ENCODE measurements around the gene MASP1.
"Not testable (repeated sequence)": the region's sequence is repeated elsewhere in the genome, so short reads cannot be mapped to it uniquely, and the experiment has no call there.

MASP1 gene

DNA sequence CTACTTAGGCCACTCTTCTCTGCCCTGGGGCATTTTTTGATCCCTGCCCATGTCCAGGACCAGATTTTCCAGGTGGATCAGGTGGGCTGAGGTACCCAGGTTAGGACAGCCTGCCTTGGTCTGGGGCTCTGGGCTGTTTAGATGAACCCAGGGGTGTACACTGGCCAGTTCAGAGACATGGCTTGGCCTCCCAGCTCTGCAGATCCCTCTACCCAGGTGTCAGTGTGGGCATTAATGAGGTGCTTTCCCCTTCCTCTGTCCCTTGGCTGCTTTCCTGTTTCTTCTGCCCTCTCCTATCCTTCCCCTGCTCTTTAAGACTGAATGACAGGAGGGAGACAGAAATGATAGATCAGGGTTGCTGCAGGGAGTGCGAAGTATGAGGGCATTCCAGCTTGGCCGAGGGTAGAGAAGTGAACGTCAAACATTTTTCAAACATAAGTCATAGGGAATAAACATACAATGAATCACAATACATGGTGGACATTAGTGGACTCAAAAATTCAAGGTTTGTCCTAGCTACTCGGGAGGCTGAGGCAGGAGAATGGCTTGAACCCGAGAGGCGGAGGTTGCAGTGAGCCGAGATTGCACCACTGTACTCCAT, 63.8 kb downstream of the MASP1 start:
- peak; percentile 10 for DNase-seq (ENCODE audit: low spot score)

DNA sequence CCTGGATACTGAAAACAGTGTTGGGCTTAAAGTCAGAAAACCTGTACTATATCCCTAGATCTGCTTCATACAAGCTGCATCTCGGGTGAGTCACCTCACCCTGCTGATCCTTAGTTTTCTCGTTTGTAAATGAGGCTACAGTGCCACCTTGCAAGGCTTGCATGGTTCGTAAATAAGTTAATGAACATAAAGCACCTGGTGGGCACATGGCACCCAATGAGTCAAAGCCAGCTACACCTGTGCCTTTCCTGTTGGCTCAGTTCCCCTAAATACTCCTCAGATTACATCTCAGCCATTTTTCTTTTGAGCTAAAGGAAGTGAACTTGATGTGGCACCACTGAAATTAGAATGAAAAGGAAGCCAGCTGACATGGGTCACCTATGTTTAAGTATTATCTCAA, 67.7 kb downstream of the MASP1 start:
- DNase-seq (ENCODE audit: low spot score), result peak; percentile 18

DNA sequence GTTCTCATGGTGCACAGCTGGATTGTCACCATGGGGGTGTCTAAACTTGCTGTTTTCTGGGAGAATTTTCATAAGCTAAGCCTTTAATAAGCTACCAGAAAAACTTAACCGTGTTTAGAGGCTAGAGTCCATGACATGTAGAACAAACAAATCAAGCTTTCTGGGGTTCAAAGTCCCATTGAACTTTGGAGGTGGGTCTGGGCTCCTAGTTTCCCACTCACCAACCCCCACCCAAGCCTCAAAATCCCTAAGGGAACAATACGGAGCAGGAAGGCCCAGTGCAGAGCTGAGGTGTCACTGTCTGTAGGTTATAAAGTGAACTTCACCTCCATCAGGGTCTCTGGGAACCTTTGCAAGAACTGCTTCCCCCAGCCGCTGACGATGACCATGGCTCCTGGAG, 68.7 kb downstream of the MASP1 start:
- DNase-seq (ENCODE audit: low spot score), result no peak

DNA sequence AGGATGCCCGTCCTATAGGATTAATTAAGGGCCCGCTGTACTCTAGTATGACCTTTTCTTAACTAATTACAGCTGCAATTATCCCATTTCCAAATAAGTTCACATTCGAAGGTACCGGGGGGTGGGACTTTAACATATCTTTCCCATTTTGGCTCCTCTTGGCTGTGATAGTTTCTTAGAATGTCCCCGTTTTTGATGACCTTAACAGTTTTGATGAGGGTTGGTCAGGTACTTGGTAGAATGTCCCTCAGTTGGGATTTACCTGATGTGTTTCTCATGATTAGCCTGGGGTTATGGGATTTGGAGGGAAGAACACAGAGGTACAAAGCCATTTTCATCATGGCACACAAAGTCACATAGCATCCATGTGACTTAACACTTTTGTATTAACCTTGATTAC, 76.1 kb downstream of the MASP1 start:
- DNase-seq (ENCODE audit: low spot score), result no peak

DNA sequence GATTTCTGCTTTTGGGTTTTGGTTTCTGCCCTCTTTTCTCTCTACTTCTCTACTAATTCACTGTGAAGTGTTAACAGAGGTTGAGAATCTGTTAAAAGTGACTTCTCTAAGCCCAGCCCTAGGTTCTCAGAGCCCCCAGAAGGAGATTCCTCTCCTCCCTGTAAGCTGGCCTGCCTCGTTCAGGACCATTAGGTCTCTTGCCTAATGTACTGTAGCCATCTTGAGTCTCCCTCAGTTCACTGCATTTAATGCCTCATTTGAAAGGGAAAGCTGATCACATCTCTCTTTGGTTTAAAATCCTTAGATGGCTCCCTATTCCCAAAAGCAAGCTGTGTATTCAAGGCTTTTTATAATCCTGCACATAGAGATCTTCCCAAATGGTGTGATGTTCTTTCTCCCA, 77.9 kb downstream of the MASP1 start:
- DNase-seq (ENCODE audit: low spot score), result no peak

DNA sequence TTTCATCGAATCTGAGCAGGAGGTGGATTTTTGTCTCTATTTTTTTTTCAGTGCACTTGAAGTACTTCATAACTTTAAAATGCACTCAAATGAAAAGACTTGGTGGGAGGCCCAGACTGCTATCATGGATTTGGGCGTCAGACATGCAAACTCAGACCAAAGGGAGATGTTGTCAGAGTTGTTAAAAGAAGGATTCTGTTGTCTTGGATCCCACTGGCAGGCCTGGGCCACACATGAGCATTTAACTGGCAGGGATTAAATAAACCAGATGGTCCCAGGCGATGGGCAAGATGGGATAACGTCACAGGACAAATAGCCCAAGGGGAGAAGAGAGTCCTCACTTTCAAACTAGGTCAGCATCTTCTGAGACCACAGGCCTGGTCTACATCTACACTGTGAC, 78.8 kb downstream of the MASP1 start:
- DNase-seq (ENCODE audit: low spot score), result no peak

DNA sequence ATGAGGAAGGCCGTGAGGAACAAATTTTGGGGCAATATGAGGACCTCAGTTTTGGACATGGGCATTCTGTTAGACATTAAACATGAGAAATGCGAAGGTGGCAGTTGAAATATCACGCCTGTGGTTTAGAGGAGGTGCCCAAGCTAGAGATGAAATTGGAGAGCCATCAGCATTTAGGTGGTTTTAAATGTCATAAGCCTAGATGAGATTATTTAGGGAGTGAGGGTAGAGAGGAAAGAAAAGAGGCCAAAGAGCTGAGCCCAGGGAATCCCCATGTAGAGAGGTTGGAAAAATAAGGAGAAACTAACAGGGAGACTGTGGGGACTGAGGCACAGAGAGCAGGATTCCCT, 79.4 kb downstream of the MASP1 start:
- DNase-seq (ENCODE audit: low spot score), result no peak

DNA sequence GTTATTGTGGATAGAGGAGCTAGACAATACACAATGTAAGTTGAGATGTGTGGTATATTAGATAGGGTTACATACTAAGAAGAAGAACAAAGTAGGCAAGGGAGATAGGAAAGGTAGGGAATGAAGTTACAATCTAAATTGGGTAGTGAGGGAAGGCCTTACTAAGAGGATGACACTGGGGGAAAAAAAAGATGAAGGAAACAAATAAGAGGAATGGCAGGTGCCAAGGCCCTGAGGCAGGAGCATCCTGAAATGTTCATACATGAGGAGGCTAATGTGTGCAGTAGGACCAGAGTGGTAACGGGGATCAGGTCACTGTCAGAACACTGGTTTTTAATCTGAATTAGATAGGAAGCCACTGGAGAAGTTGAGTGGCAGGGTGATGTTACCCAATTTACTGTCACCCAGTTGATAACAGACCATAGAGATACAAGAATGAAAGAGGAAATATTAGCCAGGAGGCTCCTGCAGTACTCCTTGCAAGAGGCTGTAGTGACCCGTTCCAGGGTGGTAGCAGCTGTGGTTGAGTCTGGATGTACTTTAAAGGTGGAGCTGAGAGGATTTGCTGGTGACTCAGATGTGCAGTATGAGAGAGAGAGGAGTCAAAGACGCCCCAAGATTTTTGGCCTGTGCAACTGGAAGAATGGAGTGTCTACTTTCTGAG, 79.9 kb downstream of the MASP1 start:
- no peak for DNase-seq (ENCODE audit: low spot score)

DNA sequence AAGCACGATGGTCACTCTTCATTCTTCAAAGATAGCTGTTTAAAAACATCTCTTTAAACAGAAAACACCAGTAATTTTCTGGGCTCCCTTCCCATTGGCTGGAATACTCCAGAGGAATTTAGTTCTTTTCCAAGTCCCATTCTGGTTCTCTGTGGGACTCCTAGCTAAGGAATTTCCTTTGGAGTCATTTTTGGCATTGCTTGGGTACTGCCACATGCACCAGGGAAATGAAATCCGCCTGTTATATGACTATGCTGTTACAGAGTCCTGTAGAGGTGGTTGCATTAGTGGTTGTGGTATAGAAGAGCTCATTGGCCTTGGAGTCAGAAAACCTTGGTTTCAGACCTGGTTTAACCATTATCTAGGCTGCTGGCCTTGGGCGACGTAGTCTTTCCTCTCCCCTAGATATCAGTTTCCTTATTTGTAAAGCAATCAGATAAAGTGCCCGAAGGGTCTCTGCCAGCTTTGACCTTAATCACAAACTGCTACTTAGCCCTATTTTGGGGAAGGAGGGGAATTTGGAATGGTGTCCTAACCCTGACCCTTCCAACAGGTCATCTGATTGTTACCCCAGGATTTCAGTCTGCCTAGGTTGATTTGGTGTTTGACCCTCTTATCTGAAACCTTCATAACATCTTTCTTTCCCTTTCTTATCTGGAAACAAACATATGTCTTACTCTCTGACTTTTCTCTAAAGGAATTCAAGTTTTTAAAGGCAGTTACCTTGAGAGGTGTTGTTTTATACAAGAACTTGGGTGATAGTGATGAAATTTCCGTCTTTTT, 80.8 kb downstream of the MASP1 start:
- DNase-seq (ENCODE audit: low spot score), result no peak

DNA sequence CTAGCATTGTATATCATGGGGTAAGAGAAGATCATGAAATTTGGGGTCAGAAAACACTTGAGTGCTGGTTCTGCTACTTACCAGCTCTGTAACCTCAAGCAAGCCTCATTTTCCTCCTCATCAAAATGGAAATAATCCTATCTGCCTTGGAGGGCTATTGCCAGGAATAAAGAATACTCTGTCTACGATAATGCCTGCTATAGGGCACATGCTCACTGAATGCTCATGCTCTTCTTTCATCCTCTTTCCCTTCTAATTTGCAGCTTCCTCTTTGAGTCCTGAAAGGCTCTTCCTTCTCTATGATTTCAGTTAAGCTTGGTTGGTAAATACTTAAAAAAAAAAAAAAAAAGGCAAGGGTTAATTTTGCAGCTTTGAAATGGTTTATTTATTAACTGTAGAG, 81.4 kb downstream of the MASP1 start:
- DNase-seq (ENCODE audit: low spot score), result no peak

DNA sequence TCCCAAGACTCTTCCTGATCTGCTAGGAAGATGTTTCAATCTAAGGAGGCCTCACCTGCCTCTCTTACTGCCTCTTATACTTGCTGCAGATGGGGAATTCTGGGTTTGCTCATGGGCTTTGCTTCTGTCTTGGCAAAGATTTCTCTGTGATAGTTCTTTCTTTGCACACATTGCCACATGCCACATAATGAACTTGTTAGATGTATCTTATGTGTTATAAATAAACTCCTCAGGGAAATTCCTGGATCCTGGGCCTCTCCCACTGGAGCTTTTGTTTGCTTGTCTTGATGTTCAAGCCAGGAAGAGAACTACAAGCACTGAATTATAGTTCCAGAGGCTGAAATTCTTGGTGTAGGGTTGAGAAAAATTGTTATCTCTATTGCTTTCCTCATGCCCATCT, 82.0 kb downstream of the MASP1 start:
- no peak for DNase-seq (ENCODE audit: low spot score)

DNA sequence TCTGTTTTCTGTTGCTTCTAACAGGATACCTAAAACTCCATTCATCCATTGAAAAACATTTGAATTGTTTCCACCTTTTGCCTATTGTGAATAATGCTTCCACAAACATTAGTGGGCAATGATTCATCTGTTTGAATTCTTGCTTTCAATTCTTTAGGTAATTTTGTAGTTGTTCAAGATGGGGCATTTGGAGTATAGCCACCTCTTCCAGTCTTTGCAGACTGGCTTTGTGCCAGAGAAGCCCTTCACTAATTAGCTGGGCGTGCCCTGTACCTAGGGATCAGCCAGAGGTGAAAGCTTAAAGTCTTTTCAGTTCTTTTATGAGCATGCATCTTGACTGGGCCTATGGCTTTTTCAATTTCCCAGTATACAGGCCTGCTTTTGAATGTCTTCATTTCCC, 83.4 kb downstream of the MASP1 start:
- no peak for DNase-seq (ENCODE audit: low spot score)

DNA sequence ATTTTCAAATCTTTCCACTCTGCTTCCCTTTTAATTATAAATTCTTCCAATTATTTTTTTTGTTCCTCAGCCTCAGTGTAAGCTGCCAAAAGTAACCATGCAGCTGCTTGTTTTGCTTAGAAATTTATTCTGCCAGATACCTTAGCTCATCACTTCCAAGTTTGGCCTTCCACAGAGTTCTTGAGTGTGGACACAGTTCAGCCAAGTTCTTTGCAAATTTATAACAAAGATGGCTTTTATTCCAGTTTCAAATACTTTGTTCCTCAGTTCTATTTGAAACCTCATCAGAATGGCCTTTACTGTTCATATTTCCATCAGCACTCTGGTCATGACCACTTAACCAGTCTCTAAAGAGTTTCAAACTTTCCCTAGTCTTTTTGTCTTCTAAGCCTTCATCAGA, 83.9 kb downstream of the MASP1 start:
- no peak for DNase-seq (ENCODE audit: low spot score)

DNA sequence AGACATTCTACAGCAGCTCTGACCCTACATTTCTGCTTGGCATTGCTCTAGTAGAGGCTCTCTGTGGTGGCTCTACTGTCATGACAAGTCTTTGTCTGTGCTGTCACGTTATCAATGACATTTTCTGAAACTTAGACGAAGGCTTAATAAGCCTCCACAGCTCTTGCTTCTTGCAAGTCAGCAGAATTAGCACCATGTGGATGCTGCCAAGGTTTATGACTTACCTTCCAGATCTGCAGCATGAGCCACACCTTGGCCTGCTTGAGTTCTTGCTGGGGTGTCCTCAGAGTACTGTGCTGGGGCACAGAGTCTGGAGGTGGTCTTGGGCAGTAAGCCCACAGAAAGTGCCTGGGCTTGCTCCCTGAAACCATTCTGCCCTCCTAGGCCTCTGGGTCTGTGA, 84.5 kb downstream of the MASP1 start:
- no peak for DNase-seq (ENCODE audit: low spot score)

DNA sequence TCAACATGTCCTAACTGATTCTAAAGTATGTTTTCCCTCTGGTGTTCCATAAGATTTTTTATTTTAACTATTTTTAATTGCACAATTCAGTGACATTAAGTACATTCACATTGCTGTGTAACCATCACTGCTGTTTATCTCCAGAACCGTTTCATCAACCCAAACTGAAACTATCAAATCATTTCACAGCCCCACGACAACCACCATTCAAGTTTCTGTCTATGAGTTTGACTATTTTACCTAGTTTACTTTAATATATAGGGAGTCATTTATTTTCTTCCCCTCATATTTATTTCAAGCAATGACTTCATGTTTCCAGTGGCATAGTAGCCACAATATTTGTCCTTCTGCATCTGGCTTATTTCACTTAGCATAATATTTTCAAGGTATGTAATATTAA, 85.9 kb downstream of the MASP1 start:
- DNase-seq (ENCODE audit: low spot score), result no peak

DNA sequence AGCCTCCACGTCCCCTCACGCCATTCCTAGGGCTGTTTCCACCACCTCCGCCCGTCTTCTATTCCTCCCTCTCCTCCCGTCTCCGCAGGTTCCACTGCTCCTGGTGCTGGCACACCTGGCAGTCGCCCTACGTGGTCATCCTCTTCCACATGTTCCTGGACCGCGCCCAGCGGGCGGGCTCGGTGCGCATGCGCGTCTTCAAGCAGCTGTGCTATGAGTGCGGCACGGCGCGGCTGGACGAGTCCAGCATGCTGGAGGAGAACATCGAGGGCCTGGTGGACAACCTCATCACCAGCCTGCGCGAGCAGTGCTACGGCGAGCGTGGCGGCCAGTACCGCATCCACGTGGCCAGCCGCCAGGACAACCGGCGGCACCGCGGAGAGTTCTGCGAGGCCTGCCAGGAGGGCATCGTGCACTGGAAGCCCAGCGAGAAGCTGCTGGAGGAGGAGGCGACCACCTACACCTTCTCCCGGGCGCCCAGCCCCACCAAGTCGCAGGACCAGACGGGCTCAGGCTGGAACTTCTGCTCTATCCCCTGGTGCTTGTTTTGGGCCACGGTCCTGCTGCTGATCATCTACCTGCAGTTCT, 92.0 kb downstream of the MASP1 start:
- not testable (repeated sequence) for DNase-seq (ENCODE audit: low spot score)

DNA sequence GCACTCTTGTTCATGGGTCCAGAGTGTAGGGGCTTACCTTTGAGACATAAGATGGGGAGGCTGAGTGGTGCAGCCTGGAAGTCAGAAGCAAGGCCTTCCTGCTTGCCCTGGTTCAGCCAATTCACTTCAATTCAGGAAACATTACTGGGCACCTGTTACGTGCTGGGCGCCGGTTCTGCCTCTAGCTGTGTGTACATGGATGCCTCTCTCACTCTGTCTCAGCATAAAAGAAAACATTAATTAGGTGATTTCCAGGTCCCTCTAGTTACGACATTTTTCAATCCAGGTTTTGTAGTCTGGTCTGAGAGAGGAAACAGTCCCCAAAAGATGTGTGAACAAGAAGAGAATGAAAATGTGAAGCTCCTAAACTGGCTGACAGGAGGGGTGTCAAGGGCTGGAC, 93.0 kb downstream of the MASP1 start:
- DNase-seq (ENCODE audit: low spot score), result no peak

DNA sequence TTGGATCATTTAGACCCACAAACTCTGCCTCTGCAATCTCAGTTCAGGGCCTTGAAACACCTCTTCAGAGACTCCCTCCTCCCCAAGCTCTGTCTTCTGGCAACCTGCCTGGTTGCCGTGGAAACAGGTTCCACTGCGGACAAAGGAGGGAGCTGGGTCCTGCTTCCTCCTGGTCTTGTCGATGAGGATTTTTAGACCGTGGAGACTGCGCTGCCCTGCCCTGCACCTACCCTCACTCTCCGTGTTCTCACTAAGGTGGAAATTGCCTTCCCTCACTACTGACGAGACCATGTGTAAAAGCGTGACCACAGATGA, 94.2 kb downstream of the MASP1 start, which contains the start of gene RTP1:
TSS of gene RTP1 (plus strand) at position 152 of the 315 bp plus-strand sequence. CDS start at position 182, 30 bp downstream.
- DNase-seq (ENCODE audit: low spot score), result no peak

DNA sequence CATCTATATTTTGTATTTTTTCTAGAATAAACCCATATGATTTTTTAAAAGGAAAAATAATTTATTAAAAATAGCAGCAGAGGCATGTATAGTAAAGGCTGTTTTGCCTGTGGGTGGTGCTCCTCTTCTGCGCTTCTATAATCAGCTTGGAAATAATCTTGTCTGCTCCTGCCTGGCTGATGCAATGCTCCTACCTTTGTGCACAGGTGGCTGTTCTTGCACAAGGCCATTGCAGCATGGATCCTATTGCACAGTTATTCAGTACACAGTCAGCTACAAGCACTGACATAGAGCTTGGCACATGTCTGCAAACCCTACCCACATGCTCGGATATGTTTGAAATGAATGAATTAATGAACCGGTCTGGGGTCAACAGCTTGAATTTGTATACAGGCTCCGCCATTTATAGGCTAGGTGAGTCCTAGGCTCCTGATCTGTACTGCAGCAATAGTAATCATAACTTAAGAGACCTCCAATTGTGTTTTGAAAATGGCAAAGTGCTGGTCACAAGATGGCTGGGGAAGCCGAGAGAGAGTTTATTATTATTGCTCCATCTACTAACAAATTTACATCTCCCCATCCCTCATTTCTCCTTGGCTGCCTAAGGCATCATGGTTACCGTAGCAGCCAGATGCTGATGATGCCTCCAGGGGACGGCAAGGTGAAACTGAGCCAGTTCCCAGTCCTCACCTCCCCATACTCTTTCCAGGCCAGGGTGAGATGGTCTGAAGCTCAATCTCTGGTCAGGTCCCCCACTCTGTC, 94.8 kb downstream of the MASP1 start:
- DNase-seq (ENCODE audit: low spot score), result no peak

DNA sequence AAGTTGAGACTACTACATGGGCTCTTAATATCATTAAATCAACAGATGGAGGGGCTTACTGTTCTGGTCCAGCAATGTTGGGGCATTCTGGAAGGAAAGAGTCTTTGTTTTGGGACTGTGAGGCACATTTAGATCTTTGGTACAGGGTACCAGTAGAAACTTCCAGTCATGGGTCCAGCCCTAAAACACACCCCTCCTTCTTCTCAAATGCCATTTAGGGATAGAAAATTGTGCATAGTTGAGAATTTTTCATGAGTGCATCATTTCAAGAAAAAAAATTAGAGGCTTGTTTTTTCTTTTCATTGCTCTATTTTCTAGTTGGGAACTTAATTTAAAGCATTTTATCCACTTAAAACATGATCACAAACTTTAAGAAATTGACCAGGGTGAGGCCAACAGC, 98.4 kb downstream of the MASP1 start:
- no peak for DNase-seq (ENCODE audit: low spot score)

DNA sequence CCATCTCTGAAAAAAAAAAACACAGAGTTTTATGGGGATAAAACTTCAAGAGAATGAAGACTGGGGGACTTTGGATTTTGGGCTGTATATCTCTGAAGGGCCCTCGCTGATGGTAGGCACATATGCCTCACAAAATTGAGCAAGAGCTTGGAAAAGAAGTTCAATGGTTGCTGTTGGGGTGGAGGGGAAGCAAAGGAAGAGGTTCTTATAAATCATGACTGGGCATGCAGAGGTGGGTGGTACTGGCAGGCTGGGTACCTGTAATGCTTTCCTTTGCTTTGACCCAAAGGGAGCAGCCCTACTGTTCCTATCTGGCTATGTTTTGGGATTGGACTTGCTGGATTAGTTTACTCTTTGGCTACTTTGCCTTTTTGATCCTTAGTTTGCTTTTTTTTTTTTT, 100.3 kb downstream of the MASP1 start:
- no peak for DNase-seq (ENCODE audit: low spot score)

DNA sequence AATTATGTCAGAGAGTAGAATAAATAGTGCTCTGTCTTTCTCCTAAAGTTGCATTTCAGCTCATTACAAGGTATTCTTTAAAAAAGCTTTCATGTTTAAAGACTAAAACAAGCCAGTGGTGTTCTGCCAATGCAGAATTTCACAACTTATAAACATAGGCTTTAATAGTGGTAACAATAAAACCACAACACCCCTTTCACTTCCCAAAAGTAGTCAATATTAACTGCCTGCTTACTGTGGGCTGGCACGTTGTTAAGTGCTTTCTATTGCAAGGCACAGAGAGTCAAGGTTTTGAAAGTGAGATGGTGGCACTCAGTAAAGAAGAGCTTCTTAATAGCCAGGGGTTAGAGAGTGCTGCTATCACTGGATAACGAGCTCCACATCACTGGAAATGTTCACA, 102.6 kb downstream of the MASP1 start:
- no peak for DNase-seq (ENCODE audit: low spot score)
